GM18951 (cell line): Measurements from ENCODE around the gene HOXC9.

Experiments used
- POLR2A ChIP-seq: IDR thresholded peaks from 4 replicates; pipeline ENCODE4 v1.6.1; 2011; ENCODE audit warnings: mild to moderate bottlenecking; ENCODE audit not compliant: insufficient read length, insufficient read depth; ENCODE audit errors: extremely low read depth
- in situ Hi-C: fragments of 300-500 bp; cut with MboI; formaldehyde crosslinking; loops from one replicate; pipeline ENCODE4 v1.12.0; 2022; ENCODE audit warnings: low sequenced_read_pairs, mixed read lengths, inconsistent platforms; ENCODE audit not compliant: unreplicated experiment

Gene HOXC9

GRCh38 chr12:54000116-54001114 lies at the start of gene HOXC9:
Gene HOXC9, plus strand, starts transcription at chr12:54000161. Its CDS starts 28 bp downstream, at chr12:54000189.
- no peak for TF ChIP-seq POLR2A
- in situ Hi-C loops, result loop anchor here (25.0 kb wide), 1 partner anchor 362 kb away; the partner anchor contains the start of gene GPR84

DNA sequence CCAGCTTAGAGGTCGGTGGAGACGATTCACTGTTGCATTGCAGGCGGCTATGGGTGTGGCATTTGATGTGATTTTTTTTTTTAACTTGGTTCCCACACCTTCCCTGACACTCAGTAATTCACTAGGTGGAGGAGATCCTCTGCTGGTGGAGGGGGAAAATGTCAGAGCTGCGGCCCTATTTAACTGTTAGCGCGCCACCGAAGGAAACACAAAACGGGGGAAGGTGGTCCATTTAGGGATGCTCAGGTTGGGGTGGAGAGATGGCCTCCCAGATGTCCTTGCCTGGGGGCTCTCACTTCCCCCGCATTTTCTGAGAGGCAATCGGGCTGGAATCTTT lies 49.6 kb upstream of the HOXC9 start:
- TF ChIP-seq POLR2A, result no peak
- in situ Hi-C loops, result no loop called here

- in situ Hi-C loops, result no loop called here
- no peak for TF ChIP-seq POLR2A
Observed at GRCh38 chr12:53950789-53951576, 49.0 kb upstream of the HOXC9 start.

DNA sequence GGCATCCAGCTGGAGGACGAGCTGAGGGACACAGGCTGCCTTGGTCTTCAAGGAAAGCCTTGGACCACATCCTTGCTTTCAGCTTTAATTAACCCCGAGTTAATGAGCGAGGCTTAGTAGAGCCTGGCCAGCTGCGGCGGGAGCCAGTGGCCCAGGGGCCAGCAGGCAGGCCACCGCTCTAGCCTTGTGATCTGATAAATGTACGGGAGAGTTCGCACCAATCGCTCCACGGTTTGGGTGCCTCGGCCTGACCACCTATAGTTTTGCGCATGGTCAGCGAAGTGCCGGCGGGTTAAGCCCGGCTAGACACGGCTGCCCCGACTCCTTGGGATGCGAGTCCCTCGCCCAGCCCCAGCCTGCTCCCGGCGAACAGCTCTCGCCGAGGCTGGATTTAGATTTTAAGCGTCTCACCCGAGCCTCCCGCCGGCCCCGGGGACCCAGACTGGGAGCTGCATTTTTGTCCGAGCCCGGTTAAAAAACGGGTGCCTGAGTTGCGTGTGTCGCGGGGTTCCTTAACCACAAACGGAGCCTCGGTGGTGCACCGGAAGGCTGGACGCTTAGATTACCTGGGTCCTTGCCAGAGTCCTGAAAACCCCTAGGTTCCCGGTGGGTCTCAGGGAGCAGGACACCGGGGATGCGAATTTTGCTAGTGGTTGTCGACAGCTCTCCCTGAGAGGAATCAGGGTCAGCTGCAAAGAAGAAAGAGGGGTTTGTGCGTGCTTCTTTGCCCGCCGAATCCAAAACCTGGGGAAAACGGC lies 48.2 kb upstream of the HOXC9 start:
- no peak for TF ChIP-seq POLR2A
- in situ Hi-C loops, result no loop called here

DNA sequence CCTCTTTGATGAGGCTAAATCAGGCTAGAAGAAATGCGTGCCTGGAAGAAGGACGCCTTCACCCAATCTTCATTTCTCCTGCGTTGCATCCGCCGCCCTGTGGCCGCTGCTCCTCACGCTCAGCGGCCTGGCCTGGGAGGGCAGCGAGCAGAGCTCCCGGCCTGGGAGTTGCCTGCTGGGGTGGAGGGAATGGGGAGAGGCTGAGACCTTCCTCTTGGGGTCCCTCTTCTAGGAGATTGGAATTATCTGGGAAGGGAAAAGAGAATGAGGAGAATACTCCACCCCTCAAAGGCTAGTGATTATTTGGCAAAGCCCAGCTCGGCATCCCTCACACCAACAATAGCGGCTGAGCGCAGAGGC lies 47.6 kb upstream of the HOXC9 start:
- in situ Hi-C loops, result no loop called here
- TF ChIP-seq POLR2A, result no peak

DNA sequence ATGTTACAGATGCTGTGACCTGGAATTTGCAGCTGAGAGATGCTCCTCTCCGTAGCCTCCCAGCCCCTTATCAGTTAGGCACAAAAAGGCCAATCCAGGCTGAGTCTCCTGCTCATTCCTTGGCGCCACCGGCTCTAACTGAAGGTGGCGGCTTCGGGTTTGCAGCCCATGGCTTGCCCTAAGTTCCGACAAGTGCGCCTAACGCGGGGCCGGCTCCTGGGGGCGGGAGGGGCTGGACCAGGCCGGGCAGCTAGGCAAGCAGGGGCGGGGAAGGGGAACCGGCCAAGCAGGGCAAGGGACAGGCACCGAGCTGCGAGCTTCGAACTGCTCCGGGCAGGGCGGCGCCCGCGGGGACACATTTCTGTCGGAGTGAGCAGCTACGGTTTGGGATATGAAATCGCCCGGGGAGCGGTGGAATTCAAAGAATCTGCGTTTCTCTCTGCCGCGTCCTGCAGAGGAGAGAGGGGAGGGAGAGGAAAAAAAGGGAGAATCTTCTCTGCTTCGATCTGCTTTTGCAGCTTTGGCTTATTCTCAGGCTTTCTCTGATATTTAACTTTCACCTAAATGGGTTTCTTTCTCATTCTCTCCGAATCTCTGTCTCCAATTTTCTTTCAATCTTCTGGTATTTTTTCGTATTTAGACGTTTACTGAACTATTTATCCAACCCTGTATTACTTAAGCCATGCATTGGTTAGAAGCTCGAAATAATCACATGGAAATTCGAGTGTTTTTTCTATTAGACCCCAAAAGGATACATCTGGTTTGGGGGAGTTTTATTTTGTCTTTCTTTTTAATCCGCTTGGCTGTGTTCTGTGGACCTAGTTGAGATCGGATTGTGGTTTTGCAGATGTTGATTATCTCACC lies 46.9 kb upstream of the HOXC9 start:
- in situ Hi-C loops, result no loop called here
- no peak for TF ChIP-seq POLR2A

GRCh38 chr12:53953831-53954693 lies 45.9 kb upstream of the HOXC9 start:
- in situ Hi-C loops, result no loop called here
- TF ChIP-seq POLR2A, result no peak

DNA sequence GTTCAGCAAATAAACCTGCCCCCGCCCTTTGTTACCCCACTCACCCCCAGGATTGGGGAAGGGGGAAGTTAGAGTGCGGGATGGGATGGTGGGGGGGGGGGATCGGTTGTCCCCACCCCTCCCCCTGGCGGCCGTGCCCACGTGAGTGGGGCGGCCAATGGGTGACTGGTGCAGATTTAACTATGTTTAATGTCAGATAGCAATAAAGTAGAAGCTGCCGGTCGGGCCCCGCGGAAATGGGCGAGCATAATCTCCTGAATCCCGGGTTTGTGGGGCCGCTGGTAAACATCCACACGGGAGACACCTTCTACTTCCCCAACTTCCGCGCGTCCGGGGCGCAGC lies 45.3 kb upstream of the HOXC9 start, which contains the start of gene HOXC12:
Gene HOXC12 (plus strand): TSS at position 210 of the 342 bp plus-strand sequence. CDS start 27 bp downstream, at position 237.
- no peak for TF ChIP-seq POLR2A
- in situ Hi-C loops, result no loop called here

GRCh38 chr12:53955036-53955775 lies 44.8 kb upstream of the HOXC9 start:
- in situ Hi-C loops, result no loop called here

DNA sequence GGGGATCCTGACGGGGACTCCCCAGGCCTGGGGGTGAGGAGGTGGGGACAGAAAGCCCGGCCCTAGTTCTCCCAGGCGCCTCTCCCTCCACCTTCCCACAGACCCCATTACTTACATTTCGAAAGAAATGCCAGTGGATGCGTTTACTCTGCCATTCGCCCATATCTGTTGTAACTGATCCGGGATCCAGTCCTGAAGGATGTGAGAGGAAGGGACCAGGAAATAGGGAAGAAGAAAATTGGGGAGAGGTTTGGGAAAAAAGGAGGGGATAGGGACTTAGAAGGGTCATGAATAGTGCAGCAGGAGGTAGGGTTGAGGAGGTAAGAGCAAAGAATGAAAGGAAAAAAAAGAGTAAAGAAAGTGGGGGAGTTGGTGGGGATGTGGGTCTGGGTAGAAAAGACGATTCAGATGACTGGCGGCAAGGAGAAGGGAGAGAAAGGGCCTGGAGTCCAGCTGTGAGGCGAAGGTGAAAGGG lies 44.1 kb upstream of the HOXC9 start:
- in situ Hi-C loops, result no loop called here
- no peak for TF ChIP-seq POLR2A

More at GRCh38 chr12:53955036-53955775, 44.8 kb upstream of the HOXC9 start:
- TF ChIP-seq POLR2A, result no peak
